Motor neuron (in vitro differentiated cells): Measurements from ENCODE around the gene PPP1R1C. TPM values are rescaled to one million over a fixed set of nuclear protein-coding genes. Genes with fewer than 3 reads are reported as not detected.
A peak's percentile ranks its signal among the peaks of the same experiment; 100 is the strongest.
"Not testable (repeated sequence)": the region's sequence is repeated elsewhere in the genome, so short reads cannot be mapped to it uniquely, and the experiment has no call there.

ENCODE experiments used
- ATAC-seq, 8 experiments: fragments of 200-7000 bp; cut with Tn5 transposase; replicated peaks in 6 of 8; 2 replicates each; pipeline ENCODE4 v1.8.0; 2021; ENCODE audit warnings: mild to moderate bottlenecking in 8 of 8, moderate library complexity in 8 of 8
- H3K27ac ChIP-seq, 2 donors: fragments of 250-450 bp; sonication (Bioruptor Pico); 2 replicates each; pipeline ENCODE4 v1.9.0; 2021; ENCODE audit warnings: antibody characterized with exemption in 2 of 2, mild to moderate bottlenecking in 2 of 2, moderate library complexity in 1 of 2
- H3K4me1 ChIP-seq, 2 donors: fragments of 250-450 bp; sonication (Bioruptor Pico); replicated peaks in 1 of 2; 2 replicates each; pipeline ENCODE4 v1.6.1; 2021; ENCODE audit warnings: antibody characterized with exemption in 2 of 2, mild to moderate bottlenecking in 2 of 2, moderate library complexity in 1 of 2
- H3K4me3 ChIP-seq, 5 donors: fragments of 250-450 bp; sonication (Bioruptor Pico); 2 replicates each; pipeline ENCODE4 v1.9.0; 2021; ENCODE audit warnings: antibody characterized with exemption in 5 of 5, mild to moderate bottlenecking in 5 of 5, moderate library complexity in 4 of 5
- WGBS, 10 experiments: fragments of 450-650 bp; shearing (Covaris generic); methylation state at CpG; one replicate each; pipeline ENCODE4 v1.0.0; 2022; 5-methylcytosine and 5-hydroxymethylcytosine counted together
- in situ Hi-C, 9 experiments: fragments of 400-800 bp; cut with MboI; loops; one replicate each; pipeline ENCODE4 v1.15.0; 2021; ENCODE audit warnings: low sequenced_read_pairs in 9 of 9, low pct_unique_long_range_greater_than_20kb in 2 of 9; ENCODE audit not compliant: unreplicated experiment in 9 of 9
- total RNA-seq, 8 experiments: library from RNA; unstranded; fragments of 300-600 nt; gene quantifications; 2 replicates each; pipeline versions ENCODE4 v1.2.3 to v1.2.4, GENCODE V29; 2022

The PPP1R1C gene
- total RNA-seq, 8 experiments from 2014 or later = 0.14 to 10.3 (median 0.46) TPM; not detected in 3

DNA sequence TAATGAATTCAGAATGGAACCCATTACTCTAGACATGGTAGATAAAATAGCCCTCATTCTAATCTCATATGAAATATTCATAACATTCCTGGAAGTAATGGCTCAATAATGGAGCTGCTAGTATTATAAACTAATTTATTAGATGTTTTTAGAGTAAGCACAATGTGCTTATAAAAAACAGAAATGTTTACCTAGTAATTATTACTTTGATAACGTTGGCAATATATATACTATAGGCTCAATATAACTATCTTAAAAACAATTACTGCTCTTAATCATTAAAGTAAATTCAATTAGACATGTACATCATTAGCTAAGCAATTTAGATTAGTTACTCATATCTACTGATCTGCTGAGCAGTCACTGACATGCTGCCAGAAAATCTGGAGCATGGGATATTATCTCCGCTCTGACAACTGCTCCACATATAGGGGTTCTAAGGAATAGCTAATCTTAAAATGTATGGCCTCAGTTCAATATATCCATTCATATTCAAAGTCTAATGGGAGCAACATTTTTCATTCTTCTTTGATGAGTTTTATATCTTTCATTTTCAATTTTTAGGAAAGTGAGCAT lies 19.4 kb downstream of the PPP1R1C start:
- H3K4me3 ChIP-seq = no peak overlapping the region
- no peak overlapping the region for H3K27ac ChIP-seq
- ATAC-seq = no peak
- in situ Hi-C loops = no loop called here
- WGBS, 10 experiments = 29 to 100% (median 88%) methylated on average over 1 to 2 of the region's 2 CpGs; no CpG with 5 or more reads in 2 of the 10 experiments
- H3K4me1 ChIP-seq = no peaks in the 10 kb centered on the region

DNA sequence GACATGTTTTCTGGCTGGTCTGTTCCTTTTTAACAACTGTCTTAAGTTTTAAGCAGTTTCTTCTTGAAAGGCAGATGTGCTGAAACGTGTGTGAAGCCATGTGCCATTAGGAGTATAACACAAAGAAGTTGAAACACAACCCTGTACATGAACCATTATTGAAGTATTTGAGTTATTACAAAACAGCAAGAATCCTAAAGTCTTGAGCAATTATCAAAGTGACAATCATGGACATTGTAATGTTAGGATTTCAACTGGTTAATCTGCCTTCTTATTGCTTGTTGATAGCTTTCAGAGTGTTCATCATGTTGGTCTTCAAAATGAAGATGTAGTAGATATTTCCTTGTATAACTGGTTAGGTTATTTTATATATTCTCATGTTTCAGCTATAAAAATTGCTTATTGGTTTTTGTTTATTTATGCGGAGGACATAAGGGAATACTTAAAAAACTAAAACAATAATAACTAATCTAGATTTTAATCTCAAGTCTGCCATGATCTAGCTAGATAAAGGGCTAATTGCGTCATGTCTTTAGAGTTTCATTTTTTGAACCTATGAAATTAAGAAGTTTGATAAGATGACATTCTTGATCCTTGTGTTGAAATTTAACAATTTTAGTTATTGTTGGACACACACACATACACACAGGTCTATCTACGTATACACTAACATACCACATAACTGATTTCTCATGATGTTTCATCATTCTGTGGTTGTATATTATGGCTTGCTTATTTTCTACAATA lies 21.1 kb downstream of the PPP1R1C start:
- WGBS, 10 experiments = 65 to 100% (median 92%) methylated on average over 2 to 4 of the region's 4 CpGs
- Histone ChIP-seq H3K4me1 (no peaks in the 10 kb centered on the region), H3K4me3 (no peak overlapping the region), H3K27ac (no peak overlapping the region)
- no peak for ATAC-seq
- in situ Hi-C loops = no loop called here

DNA sequence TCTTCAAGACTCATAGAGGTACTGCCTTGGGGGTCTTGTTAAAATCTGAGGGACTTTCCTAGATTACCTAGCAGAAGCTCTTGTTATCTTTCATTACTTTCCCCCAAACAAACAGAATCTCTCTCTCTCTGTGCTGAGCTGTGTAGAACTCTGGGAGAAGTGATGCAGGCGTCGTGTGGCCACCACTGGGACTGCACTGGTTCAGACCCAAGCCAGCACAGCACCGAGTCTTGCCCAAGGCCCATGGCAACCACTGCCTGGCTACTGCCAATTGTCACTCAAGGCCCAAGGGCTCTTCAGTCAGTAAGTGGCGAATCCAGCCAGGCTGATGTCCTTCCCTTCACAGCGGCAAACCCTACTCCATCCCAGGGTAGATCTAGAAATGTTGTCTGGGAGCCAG lies 28.6 kb downstream of the PPP1R1C start:
- ATAC-seq = peak in 1 of 8 experiments; percentile 33
- Histone ChIP-seq H3K4me3 (no peak overlapping the region), H3K4me1 (no peaks in the 10 kb centered on the region), H3K27ac (no peak overlapping the region)
- 50 to 80% (median 71%) methylated on average over 1 to 5 of the region's 5 CpGs; no CpG with 5 or more reads in 4 of the 10 experiments for WGBS, 10 experiments
- in situ Hi-C loops = no loop called here

DNA sequence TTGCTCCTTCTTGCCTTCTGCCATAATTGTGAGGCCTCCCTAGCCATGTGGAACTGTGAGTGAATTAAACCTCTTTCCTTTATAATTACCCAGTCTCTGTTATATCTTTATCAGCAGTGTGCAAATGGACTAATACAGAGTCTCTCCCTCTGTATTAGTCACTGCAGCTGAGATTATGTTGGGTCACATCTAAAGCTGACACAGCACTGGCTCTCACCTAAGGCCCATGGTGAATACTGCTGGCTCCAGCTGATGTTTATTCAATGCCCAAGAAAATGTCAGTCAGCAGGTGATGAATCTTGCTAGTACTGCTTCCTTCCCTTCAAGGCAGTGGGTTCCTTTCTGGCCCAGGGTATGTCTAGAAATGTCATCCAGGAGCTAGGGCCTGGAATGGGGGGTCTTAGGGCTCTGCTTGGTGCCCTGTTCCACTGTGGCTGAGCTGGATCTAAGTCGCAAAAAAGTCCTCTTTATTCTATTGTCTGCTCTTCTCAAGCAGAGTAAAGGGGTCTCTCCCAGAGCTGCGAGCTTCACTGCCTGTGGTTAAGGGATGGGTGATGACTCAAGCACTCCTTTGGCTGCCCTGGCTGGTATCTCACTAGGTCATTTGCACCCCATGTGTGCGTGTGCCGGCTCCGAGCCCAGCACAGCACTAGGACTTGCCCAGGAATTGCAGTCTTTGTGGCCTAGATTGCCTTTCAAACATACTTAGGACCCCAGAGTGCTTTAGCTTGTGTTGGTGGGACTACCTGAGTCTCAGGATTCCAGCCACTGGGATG lies 29.9 kb downstream of the PPP1R1C start:
- Histone ChIP-seq H3K4me3 (no peak overlapping the region), H3K27ac (no peak overlapping the region), H3K4me1 (no peaks in the 10 kb centered on the region)
- in situ Hi-C loops = no loop called here
- 30 to 100% (median 91%) methylated on average over 1 to 4 of the region's 5 CpGs; no CpG with 5 or more reads in 6 of the 10 experiments for WGBS, 10 experiments
- ATAC-seq = no peak

DNA sequence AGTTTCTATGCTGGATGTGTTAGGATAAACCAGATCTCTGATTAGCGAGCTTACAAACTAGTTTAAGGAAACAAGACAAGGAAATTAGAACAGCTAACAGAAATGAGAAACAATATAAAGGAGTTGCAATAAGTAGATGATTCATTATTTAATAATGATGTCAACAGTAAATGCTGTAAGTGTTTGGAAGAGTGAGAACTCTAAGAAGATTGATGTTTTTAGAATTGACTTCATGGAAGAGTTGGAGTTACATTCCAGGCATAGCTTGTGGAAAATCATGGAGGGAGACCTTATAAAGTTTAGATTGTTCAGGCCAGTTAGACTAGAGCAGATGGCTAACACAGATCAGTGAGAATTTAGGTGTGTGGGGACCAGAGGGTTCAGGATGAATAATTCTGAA lies 32.6 kb downstream of the PPP1R1C start:
- ATAC-seq = no peak
- 0 to 100% (median 85%) methylated on average over 1 of the region's 1 CpG for WGBS, 10 experiments

DNA sequence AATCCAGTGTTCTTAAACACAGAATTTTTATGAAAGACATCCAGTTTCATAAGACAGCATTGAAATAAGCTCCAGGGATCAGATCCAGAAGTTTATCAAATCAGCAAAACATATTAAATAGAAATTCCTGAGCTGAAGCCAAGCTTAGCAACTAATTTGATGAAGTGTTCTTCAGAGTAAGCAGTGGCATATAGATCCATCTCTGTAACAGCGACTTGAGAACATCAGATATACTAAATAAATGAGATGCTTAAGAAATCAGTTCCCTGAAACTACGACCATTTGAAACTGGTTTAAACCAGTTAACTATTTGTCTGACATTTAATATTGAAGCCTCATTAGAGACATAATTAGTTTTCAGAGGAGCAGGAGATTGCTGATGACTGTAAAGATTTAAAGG lies 34.1 kb downstream of the PPP1R1C start:
- no peak for ATAC-seq
- no peak overlapping the region for H3K4me3 ChIP-seq
- in situ Hi-C loops = no loop called here
- H3K4me1 ChIP-seq = no peaks in the 10 kb centered on the region
- H3K27ac ChIP-seq = no peak overlapping the region
- WGBS, 10 experiments = 27 to 88% (median 74%) methylated on average over 2 of the region's 2 CpGs; no CpG with 5 or more reads in 2 of the 10 experiments

More for the DNA sequence above, 32.6 kb downstream of the PPP1R1C start:
- no peak overlapping the region for H3K4me3 ChIP-seq
- in situ Hi-C loops = no loop called here
- H3K4me1 ChIP-seq = no peaks in the 10 kb centered on the region
- no peak overlapping the region for H3K27ac ChIP-seq

DNA sequence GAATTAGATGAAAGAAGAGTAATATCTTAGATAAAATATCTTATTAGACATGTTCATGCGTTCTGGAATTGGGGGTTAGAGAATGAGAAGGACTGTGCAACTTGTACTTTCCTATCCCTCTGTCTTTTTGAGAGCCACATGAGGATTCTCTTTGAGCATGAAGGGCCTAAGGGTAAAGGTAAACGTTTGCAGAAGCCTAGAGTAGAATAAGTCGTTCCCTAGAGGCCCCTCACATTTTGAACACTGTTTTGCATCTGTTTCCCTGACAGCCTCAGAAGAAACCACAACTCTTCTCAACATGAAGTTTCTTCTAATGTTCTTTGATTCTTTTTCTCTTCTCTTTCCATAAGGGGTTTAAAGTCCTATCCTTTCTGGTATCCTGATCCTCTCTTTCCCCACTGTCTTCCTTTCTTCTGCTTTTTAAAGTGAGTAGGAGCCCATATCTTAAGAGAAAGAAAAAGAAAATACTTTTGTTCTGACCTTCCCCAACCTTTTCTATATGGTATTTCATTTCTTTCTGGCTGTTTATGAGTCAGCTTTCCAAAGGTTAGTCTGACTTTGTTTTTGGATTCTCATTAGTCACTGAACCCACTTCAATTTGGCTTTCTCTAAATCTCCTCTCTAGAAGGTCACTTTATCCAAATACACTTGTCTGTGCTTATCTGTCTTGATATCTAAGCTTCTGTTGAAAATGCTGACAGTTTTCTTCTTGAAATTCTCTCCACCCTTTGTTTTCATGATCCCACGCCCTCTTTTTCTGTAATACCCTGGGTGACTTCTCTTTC lies 34.8 kb downstream of the PPP1R1C start:
- WGBS, 10 experiments = 29 to 64% (median 51%) methylated on average over 2 to 4 of the region's 4 CpGs
- in situ Hi-C loops = no loop called here
- no peak for ATAC-seq
- Histone ChIP-seq H3K4me3 (no peak overlapping the region), H3K27ac (no peak overlapping the region), H3K4me1 (no peaks in the 10 kb centered on the region)

DNA sequence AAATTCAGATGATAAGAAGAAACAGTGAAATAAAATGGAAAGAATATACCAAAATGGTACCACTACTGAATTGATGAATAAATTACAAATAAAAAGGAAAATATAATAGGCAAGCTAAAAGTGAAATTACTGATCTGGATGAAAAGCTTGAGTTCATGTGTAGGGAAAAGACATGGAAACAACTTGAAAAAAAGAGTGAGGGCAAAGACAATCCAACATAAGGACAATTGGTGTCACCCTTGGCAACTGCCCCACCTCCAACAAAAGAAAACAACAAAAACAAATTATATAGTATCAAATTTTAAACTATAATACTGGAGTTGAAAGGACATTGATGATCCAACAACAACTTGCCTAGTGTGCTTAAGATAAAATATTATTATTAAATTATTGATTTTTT lies 37.6 kb downstream of the PPP1R1C start:
- Histone ChIP-seq H3K27ac (no peak overlapping the region), H3K4me1 (no peaks in the 10 kb centered on the region), H3K4me3 (no peak overlapping the region)
- in situ Hi-C loops = no loop called here
- no peak for ATAC-seq

DNA sequence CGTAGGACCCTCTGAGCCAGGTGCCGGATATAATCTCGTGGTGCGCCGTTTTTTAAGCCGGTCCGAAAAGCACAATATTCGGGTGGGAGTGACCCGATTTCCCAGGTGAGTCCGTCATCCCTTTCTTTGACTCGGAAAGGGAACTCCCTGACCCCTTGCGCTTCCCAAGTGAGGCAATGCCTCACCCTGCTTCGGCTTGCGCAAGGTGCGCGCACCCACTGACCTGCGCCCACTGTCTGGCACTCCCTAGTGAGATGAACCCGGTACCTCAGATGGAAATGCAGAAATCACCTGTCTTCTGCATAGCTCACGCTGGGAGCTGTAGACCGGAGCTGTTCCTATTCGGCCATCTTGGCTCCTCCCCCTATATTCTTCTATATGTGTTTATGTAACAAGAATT lies 45.2 kb downstream of the PPP1R1C start:
- H3K27ac ChIP-seq, in situ Hi-C loops, H3K4me1 ChIP-seq, ATAC-seq: not testable (repeated sequence)
- WGBS, 10 experiments = 86% methylated on average over 3 of the region's 21 CpGs; no CpG with 5 or more reads in 9 of the 10 experiments
- H3K4me3 ChIP-seq = peak overlapping the region in 3 of 5 donors; percentile 7 to 26 (median 9)

DNA sequence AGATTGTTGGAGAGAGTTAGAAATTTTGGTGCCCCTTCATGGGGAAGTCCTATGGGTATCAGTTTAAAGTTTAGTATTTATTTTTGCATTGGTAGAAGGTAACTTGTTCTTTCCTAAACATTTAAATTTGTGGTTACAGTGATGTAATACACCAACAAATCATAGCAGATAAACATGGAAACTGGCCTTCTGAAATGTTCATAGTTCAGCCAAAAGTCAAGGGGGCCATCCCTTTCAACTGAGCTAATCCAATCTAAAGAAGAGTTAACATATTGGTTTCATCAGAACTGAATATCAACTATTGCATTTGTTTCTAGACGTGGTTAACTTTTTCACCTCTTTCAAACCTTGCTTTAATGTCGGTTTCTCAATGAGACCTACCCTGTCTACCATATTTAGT lies 46.3 kb downstream of the PPP1R1C start:
- WGBS, 10 experiments = 17 to 100% (median 91%) methylated on average over 1 to 2 of the region's 2 CpGs; no CpG with 5 or more reads in 1 of the 10 experiments
- in situ Hi-C loops = no loop called here
- Histone ChIP-seq H3K4me3 (no peak overlapping the region), H3K27ac (no peak overlapping the region), H3K4me1 (no peaks in the 10 kb centered on the region)
- ATAC-seq = no peak

DNA sequence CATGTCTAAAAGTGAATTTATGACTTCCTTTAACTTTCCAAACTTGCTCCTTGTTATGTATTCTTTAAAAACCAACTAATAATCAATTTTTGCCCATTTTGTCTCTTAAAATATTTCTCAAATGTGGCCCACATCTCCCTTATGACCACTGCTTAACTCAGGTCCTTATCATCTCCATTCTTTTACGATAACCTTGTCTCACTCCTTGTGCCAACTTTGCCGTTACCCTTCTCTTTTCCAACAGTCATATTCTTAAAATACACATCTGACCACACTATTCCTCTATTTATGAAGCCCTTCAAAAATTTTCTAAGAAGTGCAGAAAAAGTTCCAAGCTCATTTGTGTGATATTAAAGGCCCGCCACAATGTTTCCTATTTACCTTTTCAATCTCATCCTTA lies 47.8 kb downstream of the PPP1R1C start:
- ATAC-seq = no peak
- WGBS, 10 experiments = 29 to 100% (median 97%) methylated on average over 1 to 3 of the region's 3 CpGs; no CpG with 5 or more reads in 2 of the 10 experiments
- no peaks in the 10 kb centered on the region for H3K4me1 ChIP-seq
- in situ Hi-C loops = no loop called here
- no peak overlapping the region for H3K4me3 ChIP-seq
- H3K27ac ChIP-seq = no peak overlapping the region

DNA sequence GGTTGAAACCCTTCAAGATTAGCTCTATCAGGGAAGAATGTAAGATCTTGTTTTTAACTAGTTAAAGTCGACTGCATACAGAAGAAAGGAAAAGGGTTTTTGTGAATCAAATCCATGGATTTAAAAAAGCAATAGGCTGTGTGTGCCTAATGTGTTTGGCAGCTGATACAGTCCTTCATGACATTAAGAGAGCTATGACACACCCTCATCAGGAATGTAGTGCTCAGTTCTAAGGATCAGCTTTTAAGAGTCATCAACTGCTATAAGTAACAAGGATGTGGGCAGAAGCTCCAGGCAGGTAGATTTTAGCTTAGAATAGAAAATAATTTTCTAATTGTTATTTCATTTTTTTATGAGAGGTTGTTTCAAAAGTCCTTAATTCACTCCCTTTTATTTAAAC lies 52.9 kb downstream of the PPP1R1C start:
- peak in 3 of 8 experiments; percentile 18 to 96 (median 85) for ATAC-seq
- Histone ChIP-seq H3K27ac (no peak overlapping the region), H3K4me1 (no peaks in the 10 kb centered on the region), H3K4me3 (no peak overlapping the region)
- in situ Hi-C loops = no loop called here
- WGBS, 10 experiments = 0 to 89% (median 40%) methylated on average over 1 of the region's 1 CpG; no CpG with 5 or more reads in 1 of the 10 experiments

DNA sequence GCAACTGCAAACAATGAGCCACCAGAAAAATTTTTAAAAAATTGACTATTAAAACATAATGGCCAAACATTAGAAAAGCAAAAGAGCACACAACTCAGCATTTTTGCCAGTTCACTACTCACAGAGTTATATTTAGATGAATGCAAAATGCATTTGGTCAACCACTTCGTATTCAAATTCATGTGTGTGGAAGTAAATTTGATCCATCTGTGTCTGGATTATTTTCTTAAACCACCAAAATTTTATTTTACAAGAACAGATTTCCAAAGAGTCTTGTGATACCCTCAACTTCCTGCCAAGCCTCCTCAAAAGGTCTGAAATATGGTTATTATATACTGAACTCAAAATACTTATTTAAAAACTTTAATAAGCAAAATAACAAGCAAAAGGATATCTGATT lies 57.4 kb downstream of the PPP1R1C start:
- in situ Hi-C loops = no loop called here
- Histone ChIP-seq H3K4me3 (no peak overlapping the region), H3K27ac (no peak overlapping the region), H3K4me1 (no peaks in the 10 kb centered on the region)
- ATAC-seq = peak in 2 of 8 experiments; percentile 24 to 38
- 0 to 82% (median 46%) methylated on average over 1 of the region's 1 CpG; no CpG with 5 or more reads in 3 of the 10 experiments for WGBS, 10 experiments
